ENCODE measurements around the gene MRPL19. TPM values are rescaled to one million over a fixed set of nuclear protein-coding genes. Genes with fewer than 3 reads are reported as not detected.
A peak's percentile ranks its signal among the peaks of the same experiment; 100 is the strongest.

The MRPL19 gene
- total and polyA plus RNA-seq, 2 of the 13 experiments (the other 11 are each of a cell fraction or from before 2014, with no cell fraction given) = 43.2 to 163 TPM

- no peak for FAIRE-seq
- POLR2A ChIA-PET = no interaction called here
- TF ChIP-seq ETV5 (CRISPR knock-in tag; IDR thresholded peaks at IDR 0.05; ENCODE audit: borderline replicate concordance) (no peak), NFAT5 (CRISPR knock-in tag; IDR thresholded peaks at IDR 0.05) (no peak), ATF4 (CRISPR knock-in tag; IDR thresholded peaks at IDR 0.05) (no peak), SP1 (IDR thresholded peaks at IDR 0.05) (no peak), SP1 (CRISPR knock-in tag; IDR thresholded peaks at IDR 0.05) (no peak), REST (IDR thresholded peaks at IDR 0.05; ENCODE audit: borderline replicate concordance in 1 of 2, low read depth in 1 of 2, low read length in 2 of 2) (peak; percentile 15 to 87), TFAP4 (IDR thresholded peaks at IDR 0.05; ENCODE audit: borderline replicate concordance, low read depth) (no peak), ZNF768 (CRISPR knock-in tag; IDR thresholded peaks at IDR 0.05) (no peak), POLR2G (IDR thresholded peaks at IDR 0.05; ENCODE audit: low read depth, low read length) (no peak), THAP7 (CRISPR knock-in tag; IDR thresholded peaks at IDR 0.05) (no peak), NBN (conservative IDR thresholded peaks at IDR 0.05) (no peak)
These were observed 23.7 kb upstream of the MRPL19 start for GRCh38 chr2:75622929-75623328.

More at GRCh38 chr2:75622929-75623328, 23.7 kb upstream of the MRPL19 start:
- ATAC-seq (no peak), DNase-seq (ENCODE audit: low spot score) (no peak)
- Histone ChIP-seq H3K9me3 (ENCODE audit: low read length) (no peaks in the 10 kb centered on the region), H3K4me2 (ENCODE audit: low read depth, low read length) (no peak overlapping the region), H3K9ac (ENCODE audit: insufficient read depth, low read depth, low read length) (no peak overlapping the region), H3K4me3 (replicated peaks in 1 of 3; ENCODE audit: insufficient read depth in 1 of 3, low read depth in 2 of 3, low read length in 3 of 3) (no peak overlapping the region), H3K79me2 (ENCODE audit: insufficient read depth, low read length) (no peaks in the 10 kb centered on the region), H3K27ac (ENCODE audit: extremely low read length, insufficient read depth, low read length) (no peak overlapping the region), H3K27me3 (ENCODE audit: control insufficient read depth in 1 of 2, insufficient read depth in 2 of 2, low read length in 2 of 2) (no peaks in the 10 kb centered on the region; a peak in 1 of 5 replicates), H3K36me3 (replicated peaks in 1 of 2; ENCODE audit: control insufficient read depth in 1 of 2, insufficient read depth in 2 of 2, low read length in 2 of 2) (no peaks in the 10 kb centered on the region), H3K4me1 (ENCODE audit: insufficient read depth, low read length) (no peaks in the 10 kb centered on the region), H2AFZ (ENCODE audit: low read length) (no peak overlapping the region), H4K20me1 (ENCODE audit: insufficient read depth, low read length) (no peaks in the 10 kb centered on the region)
- in situ Hi-C loops (cut with HindIII; ENCODE audit: extremely low pct_ligation_motif_present, low pct_unique_long_range_greater_than_20kb) = loop anchor here (25.0 kb wide), 1 partner anchor 561 kb away; no protein-coding TSS in a partner anchor
- 35% methylated on average over 3 of the region's 3 CpGs for WGBS (ENCODE audit: low lambda C conversion rate)
- intact Hi-C loops (cut with micrococcal nuclease; ENCODE audit: unreplicated experiment) = no loop called here
- BruUV-seq (replicated peaks) = no TSS peak
- CTCF ChIA-PET (ENCODE audit: low intra/inter-chr PET ratio, low total read pairs) = no interaction called here

Measured in HepG2 (cell line).